Upper lobe of right lung (tissue), 1 donor: ENCODE results near the gene RASA1. TPM values are rescaled to one million over a fixed set of nuclear protein-coding genes. Genes with fewer than 3 reads are reported as not detected.
A peak's percentile ranks its signal among the peaks of the same experiment; 100 is the strongest.

ENCODE experiments used
- ATAC-seq: fragments of 200-7000 bp; cut with Tn5 transposase; one replicate; pipeline ENCODE4 v1.9.1; 2020; ENCODE audit warnings: mild to moderate bottlenecking, moderate library complexity
- DNase-seq: peaks from one replicate; pipeline ENCODE4 v3.0.0-alpha.2; 2020
- H3K27ac ChIP-seq: fragments of 200-600 bp; one replicate; pipeline ENCODE4 v1.8.0; 2022
- H3K27me3 ChIP-seq: fragments of 200-600 bp; one replicate; pipeline ENCODE4 v1.8.0; 2022; ENCODE audit warnings: mild to moderate bottlenecking
- H3K36me3 ChIP-seq: fragments of 200-600 bp; one replicate; pipeline ENCODE4 v1.8.0; 2022
- H3K4me1 ChIP-seq: fragments of 200-600 bp; one replicate; pipeline ENCODE4 v1.8.0; 2022
- H3K4me3 ChIP-seq: fragments of 200-600 bp; one replicate; pipeline ENCODE4 v1.8.0; 2022; ENCODE audit warnings: mild to moderate bottlenecking
- H3K9me3 ChIP-seq: fragments of 200-600 bp; one replicate; pipeline ENCODE4 v1.8.0; 2022
- intact Hi-C: fragments of 100-400 bp; cut with DNase I; formaldehyde crosslinking; loops from one replicate; pipeline ENCODE4 v1.11.0; 2022
- total RNA-seq: library from RNA; stranded (reverse); fragmentation: NEBNext Ultra II Directional; extraction: Animal tissue kit (Norgen Biotek cat#: 25700); gene quantifications from one replicate; pipeline ENCODE4 v1.2.1, GENCODE V29; 2021
- TF ChIP-seq, protein P1 (sequence below): fragments of 200-600 bp; IDR thresholded peaks from one replicate; pipeline ENCODE4 v1.8.0; 2022; ENCODE audit warnings: antibody characterized with exemption
- donor health status: DM: no; HTN: yes; CAD: no; lungs with severe emphysema.

The RASA1 gene
- total RNA-seq, 1 donor from 2014 or later = 28.5 TPM

DNA sequence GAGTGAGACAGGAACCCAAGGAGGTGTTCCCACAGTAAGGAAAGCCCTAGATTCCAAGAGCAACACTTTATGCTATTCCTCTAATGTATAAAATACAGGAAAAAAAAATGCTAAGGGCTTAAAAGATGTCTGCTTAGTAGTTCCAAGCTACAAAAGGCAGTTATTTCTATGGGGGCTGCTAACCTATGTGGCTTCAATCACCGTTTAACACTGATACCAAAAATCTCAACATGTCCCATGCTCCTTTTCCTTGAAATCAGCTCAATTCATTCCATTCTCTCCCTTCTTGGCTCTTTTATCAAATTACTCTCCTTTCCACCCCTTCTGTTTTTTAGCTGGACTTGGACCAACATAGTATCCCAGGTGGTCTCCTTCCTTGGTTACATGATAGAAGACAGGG lies 124.5 kb downstream of the RASA1 start:
- peak overlapping the region; percentile 1 for H3K27ac ChIP-seq
- TF ChIP-seq, protein P1, sequence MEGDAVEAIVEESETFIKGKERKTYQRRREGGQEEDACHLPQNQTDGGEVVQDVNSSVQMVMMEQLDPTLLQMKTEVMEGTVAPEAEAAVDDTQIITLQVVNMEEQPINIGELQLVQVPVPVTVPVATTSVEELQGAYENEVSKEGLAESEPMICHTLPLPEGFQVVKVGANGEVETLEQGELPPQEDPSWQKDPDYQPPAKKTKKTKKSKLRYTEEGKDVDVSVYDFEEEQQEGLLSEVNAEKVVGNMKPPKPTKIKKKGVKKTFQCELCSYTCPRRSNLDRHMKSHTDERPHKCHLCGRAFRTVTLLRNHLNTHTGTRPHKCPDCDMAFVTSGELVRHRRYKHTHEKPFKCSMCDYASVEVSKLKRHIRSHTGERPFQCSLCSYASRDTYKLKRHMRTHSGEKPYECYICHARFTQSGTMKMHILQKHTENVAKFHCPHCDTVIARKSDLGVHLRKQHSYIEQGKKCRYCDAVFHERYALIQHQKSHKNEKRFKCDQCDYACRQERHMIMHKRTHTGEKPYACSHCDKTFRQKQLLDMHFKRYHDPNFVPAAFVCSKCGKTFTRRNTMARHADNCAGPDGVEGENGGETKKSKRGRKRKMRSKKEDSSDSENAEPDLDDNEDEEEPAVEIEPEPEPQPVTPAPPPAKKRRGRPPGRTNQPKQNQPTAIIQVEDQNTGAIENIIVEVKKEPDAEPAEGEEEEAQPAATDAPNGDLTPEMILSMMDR = no peak
- H3K36me3 ChIP-seq = peaks cover 100% of the 10 kb centered on the region
- H3K27me3 ChIP-seq = no peaks in the 10 kb centered on the region
- H3K4me3 ChIP-seq = no peak overlapping the region
- H3K4me1 ChIP-seq = no peaks in the 10 kb centered on the region
- DNase-seq = no peak
- intact Hi-C loops = no loop called here
- H3K9me3 ChIP-seq = no peaks in the 10 kb centered on the region
- ATAC-seq = no peak

DNA sequence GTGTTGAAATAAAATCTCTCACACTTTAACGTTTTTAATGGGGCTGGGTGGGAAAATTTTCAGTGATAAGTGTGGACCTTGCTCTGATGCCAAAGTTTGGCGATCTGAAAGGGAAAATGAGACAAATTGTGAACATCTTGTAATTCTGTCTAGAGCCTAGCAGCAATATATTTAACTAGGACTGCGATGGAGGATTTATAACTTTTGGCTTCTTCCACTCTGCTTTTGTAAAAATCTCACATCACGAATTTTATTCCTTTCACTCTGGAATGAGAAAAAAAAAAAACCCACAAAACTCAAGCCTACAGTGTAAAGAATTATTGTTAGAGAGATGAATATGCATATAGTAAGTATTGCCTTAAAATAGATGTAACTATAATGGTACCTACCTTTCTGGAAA lies 125.1 kb downstream of the RASA1 start:
- H3K9me3 ChIP-seq = no peaks in the 10 kb centered on the region
- TF ChIP-seq, protein P1 = no peak
- peaks cover 100% of the 10 kb centered on the region for H3K36me3 ChIP-seq
- ATAC-seq (no peak), DNase-seq (no peak)
- H3K27me3 ChIP-seq = no peaks in the 10 kb centered on the region
- H3K27ac ChIP-seq = peak overlapping the region; percentile 1
- no peaks in the 10 kb centered on the region for H3K4me1 ChIP-seq
- intact Hi-C loops = no loop called here
- no peak overlapping the region for H3K4me3 ChIP-seq

GRCh38 chr5:87393331-87393730 lies 125.6 kb downstream of the RASA1 start:
- Histone ChIP-seq H3K4me3 (no peak overlapping the region), H3K4me1 (no peaks in the 10 kb centered on the region), H3K27me3 (no peaks in the 10 kb centered on the region), H3K9me3 (no peaks in the 10 kb centered on the region), H3K27ac (no peak overlapping the region), H3K36me3 (peaks cover 100% of the 10 kb centered on the region)
- TF ChIP-seq, protein P1 = no peak
- DNase-seq (no peak), ATAC-seq (no peak)
- intact Hi-C loops = no loop called here

- Histone ChIP-seq H3K27ac (no peak overlapping the region), H3K4me3 (no peak overlapping the region), H3K4me1 (peaks cover 1% of the 10 kb centered on the region), H3K9me3 (no peaks in the 10 kb centered on the region), H3K27me3 (no peaks in the 10 kb centered on the region), H3K36me3 (peaks cover 100% of the 10 kb centered on the region)
- TF ChIP-seq, protein P1 = no peak
- DNase-seq (no peak), ATAC-seq (peak; percentile 43)
- intact Hi-C loops = no loop called here
Observed at GRCh38 chr5:87394411-87395165, 126.9 kb downstream of the RASA1 start.

DNA sequence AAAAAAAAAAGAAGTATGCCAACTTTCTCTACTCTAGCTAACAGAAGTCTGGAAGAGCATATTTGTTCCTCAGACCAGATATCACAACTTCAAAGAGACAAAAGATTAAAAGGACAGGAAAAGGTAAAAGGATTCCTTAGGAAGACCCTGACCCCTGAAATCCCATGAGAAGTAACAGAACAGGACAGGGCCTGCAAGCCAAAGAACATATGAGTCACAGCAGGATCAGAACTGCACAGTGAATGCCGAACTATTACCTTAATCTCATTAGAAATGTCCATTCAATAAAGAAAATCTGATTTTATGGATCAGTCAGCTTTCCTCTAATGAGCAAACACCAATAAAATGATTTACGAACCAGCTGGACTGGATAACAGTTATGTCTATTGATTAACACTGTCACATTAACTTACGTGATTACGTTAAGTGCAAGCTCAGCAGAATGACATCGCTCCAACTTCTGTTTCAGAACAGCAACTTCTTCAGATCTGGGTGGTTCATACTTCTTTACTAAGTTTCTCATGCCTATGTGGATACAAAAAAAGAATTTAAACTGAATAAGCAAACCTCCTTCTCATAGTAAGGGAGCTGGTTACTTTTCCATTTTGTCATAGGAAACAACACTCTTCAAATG lies 131.4 kb downstream of the RASA1 start:
- H3K9me3 ChIP-seq = no peaks in the 10 kb centered on the region
- H3K4me1 ChIP-seq = peaks cover 8% of the 10 kb centered on the region
- no peaks in the 10 kb centered on the region for H3K27me3 ChIP-seq
- H3K27ac ChIP-seq = peak overlapping the region; percentile 19
- intact Hi-C loops = no loop called here
- DNase-seq = no peak
- peaks cover 94% of the 10 kb centered on the region for H3K36me3 ChIP-seq
- no peak overlapping the region for H3K4me3 ChIP-seq
- TF ChIP-seq, protein P1 = no peak
- ATAC-seq = no peak
